HG02884 (cell line): Measurements from ENCODE around the gene NXPH4.

Source experiments
- ATAC-seq: cut with Tn5 transposase; IDR thresholded peaks from one replicate; pipeline ENCODE4 v1.9.1; 2021; ENCODE audit warnings: mild to moderate bottlenecking, moderate library complexity; ENCODE audit not compliant: unreplicated experiment

NXPH4 gene

GRCh38 chr12:57216014-57216911 lies at the start of gene NXPH4:
TSS of gene NXPH4 (plus strand) at chr12:57216794. CDS start at chr12:57216970, 176 bp downstream.
- ATAC-seq: no peak

- ATAC-seq: no peak
Observed at GRCh38 chr12:57166971-57167371, 49.6 kb upstream of the NXPH4 start.

GRCh38 chr12:57168058-57168457 lies 48.5 kb upstream of the NXPH4 start:
- no peak for ATAC-seq

GRCh38 chr12:57169046-57169795 lies 47.4 kb upstream of the NXPH4 start:
- ATAC-seq: no peak

GRCh38 chr12:57169969-57170368 lies 46.6 kb upstream of the NXPH4 start:
- no peak for ATAC-seq

GRCh38 chr12:57170408-57170807 lies 46.2 kb upstream of the NXPH4 start:
- no peak for ATAC-seq

GRCh38 chr12:57170927-57171326 lies 45.7 kb upstream of the NXPH4 start:
- ATAC-seq: no peak

- ATAC-seq: no peak
Observed at GRCh38 chr12:57171668-57172067, 44.9 kb upstream of the NXPH4 start.

GRCh38 chr12:57173089-57173488 lies 43.5 kb upstream of the NXPH4 start:
- ATAC-seq: no peak

- no peak for ATAC-seq
Observed at GRCh38 chr12:57173683-57174082, 42.9 kb upstream of the NXPH4 start.

- ATAC-seq: no peak
Observed at GRCh38 chr12:57175428-57176138, 41.0 kb upstream of the NXPH4 start.

- ATAC-seq: no peak
Observed at GRCh38 chr12:57176139-57176477, 40.5 kb upstream of the NXPH4 start.

- ATAC-seq: no peak
Observed at GRCh38 chr12:57176846-57177245, 39.7 kb upstream of the NXPH4 start.

- ATAC-seq: no peak
Observed at GRCh38 chr12:57177354-57177753, 39.2 kb upstream of the NXPH4 start.

GRCh38 chr12:57178213-57178612 lies 38.4 kb upstream of the NXPH4 start:
- ATAC-seq: no peak

GRCh38 chr12:57179331-57180086 lies 37.1 kb upstream of the NXPH4 start:
- ATAC-seq: no peak

GRCh38 chr12:57180321-57180989 lies 36.1 kb upstream of the NXPH4 start:
- ATAC-seq: no peak

- no peak for ATAC-seq
Observed at GRCh38 chr12:57181072-57181471, 35.5 kb upstream of the NXPH4 start.

GRCh38 chr12:57181561-57182155 lies 34.9 kb upstream of the NXPH4 start:
- ATAC-seq: no peak
